NCI-H1105 (cell line): ENCODE results near the gene IFNA5.

Source experiments
- DNase-seq: peaks from one replicate; lab custom pipeline; 2025; lab: John Stamatoyannopoulos, UW

IFNA5 gene

GRCh38 chr9:21294364-21294774 lies 10.7 kb downstream of the IFNA5 start:
- DNase-seq, result no peak

GRCh38 chr9:21289848-21290247 lies 15.3 kb downstream of the IFNA5 start:
- no peak for DNase-seq

GRCh38 chr9:21287280-21287679 lies 17.8 kb downstream of the IFNA5 start:
- DNase-seq, result no peak

GRCh38 chr9:21286659-21287058 lies 18.5 kb downstream of the IFNA5 start:
- no peak for DNase-seq

- DNase-seq, result no peak
Observed at GRCh38 chr9:21286099-21286498, 19.0 kb downstream of the IFNA5 start.

GRCh38 chr9:21281275-21281674 lies 23.8 kb downstream of the IFNA5 start:
- DNase-seq, result no peak

- no peak for DNase-seq
Observed at GRCh38 chr9:21268347-21268657, 36.8 kb downstream of the IFNA5 start.

- no peak for DNase-seq
Observed at GRCh38 chr9:21267485-21268346, 37.4 kb downstream of the IFNA5 start.

GRCh38 chr9:21266733-21267484 lies 38.2 kb downstream of the IFNA5 start:
- no peak for DNase-seq

GRCh38 chr9:21265421-21266189 lies 39.5 kb downstream of the IFNA5 start:
- no peak for DNase-seq

- no peak for DNase-seq
Observed at GRCh38 chr9:21255538-21256212, 49.4 kb downstream of the IFNA5 start.
